H1 (cell line): ENCODE data around the gene CCNL2. TPM values are rescaled to one million over a fixed set of nuclear protein-coding genes. Genes with fewer than 3 reads are reported as not detected.

Source experiments
- CHD1 ChIP-seq: IDR thresholded peaks from 2 replicates; pipeline ENCODE4 v1.6.1; 2012; ENCODE audit warnings: low read depth, low read length, improper control_type of control experiment
- CTCF ChIP-seq, 3 experiments: IDR thresholded peaks; 1 replicate in 2 of 3; 2 replicates in 1 of 3; pipeline versions ENCODE4 v1.5.1 to v1.6.1; 2011; ENCODE audit warnings: low read length in 3 of 3, mild to moderate bottlenecking in 3 of 3, inconsistent platforms in 2 of 3, low read depth in 1 of 3, moderate library complexity in 1 of 3; ENCODE audit not compliant: insufficient read depth in 1 of 3; ENCODE audit errors: control extremely low read depth in 1 of 3
- KDM4A ChIP-seq: IDR thresholded peaks from one replicate; pipeline ENCODE4 v1.7.1; 2012; ENCODE audit warnings: low read depth, mild to moderate bottlenecking, moderate library complexity, low read length, inconsistent platforms; ENCODE audit not compliant: severe bottlenecking
- polyA plus RNA-seq, 7 experiments: library from polyadenylated mRNA; depleted of rRNA in 3 of 7; stranded (reverse) in 5 of 7; unstranded in 2 of 7; fragments of >200 nt in 5 of 7; fragments of 200-250 nt in 2 of 7; gene quantifications; 1 replicate in 5 of 7; 2 replicates in 1 of 7; 4 replicates in 1 of 7; pipeline versions ENCODE4 v1.2.1 to v1.2.3, GENCODE V29; 2011 to 2013; ENCODE audit warnings: missing spikeins in 2 of 7, mixed read lengths in 2 of 7
- total RNA-seq: library from RNA; stranded (reverse); fragmentation: NEBNext Ultra II Directional; extraction: Animal tissue kit (Norgen Biotek cat#: 25700); gene quantifications from 2 replicates; pipeline ENCODE4 v1.2.1, GENCODE V29; 2021
- TF ChIP-seq, protein P1 (sequence below): fragments of 300-600 bp; sonication (generic); IDR thresholded peaks from 2 replicates; pipeline ENCODE4 v1.7.1; 2012; ENCODE audit warnings: low read length, moderate library complexity, mild to moderate bottlenecking, inconsistent platforms; ENCODE audit not compliant: insufficient replicate concordance

CCNL2 gene
- total and polyA plus RNA-seq, 2 of the 8 experiments (the other 6 are each of a cell fraction or from before 2014, with no cell fraction given), result 79.8 to 120 TPM

DNA sequence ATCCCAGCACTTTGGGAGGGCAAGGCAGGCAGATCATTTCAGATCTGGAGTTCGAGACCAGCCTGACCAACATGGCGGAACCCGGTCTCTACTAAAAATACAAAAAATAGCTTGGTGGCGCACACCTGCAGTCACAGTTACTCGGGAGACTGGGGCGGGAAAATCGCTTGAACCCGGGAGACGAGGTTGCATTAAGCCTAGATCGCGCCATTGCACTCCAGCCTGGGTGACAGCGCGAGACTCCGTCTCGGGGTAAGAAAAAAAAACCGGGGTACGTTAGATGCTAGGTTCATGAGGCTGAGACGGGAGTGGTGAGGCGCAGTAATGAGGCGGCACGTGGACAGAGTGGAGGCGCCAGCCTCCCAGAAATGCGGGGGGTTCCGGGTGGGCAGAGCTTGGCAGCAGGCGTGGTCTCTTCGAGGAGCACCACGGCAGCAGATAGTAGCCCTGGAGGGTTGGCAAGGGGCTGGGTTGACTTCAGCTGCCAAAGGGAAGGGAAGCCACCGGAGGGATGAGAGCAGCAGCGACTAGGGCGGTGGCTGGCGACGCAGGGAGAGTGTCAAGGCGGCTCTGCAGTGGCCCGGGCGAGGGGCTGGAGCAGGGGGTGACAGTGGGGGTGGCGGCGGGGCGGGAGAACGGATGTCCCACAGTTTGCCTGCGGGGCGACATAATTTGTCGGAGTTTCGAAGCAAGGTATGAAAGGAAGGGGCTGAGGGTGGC lies 7.1 kb upstream of the CCNL2 start (continued):
- TF ChIP-seq, protein P1, sequence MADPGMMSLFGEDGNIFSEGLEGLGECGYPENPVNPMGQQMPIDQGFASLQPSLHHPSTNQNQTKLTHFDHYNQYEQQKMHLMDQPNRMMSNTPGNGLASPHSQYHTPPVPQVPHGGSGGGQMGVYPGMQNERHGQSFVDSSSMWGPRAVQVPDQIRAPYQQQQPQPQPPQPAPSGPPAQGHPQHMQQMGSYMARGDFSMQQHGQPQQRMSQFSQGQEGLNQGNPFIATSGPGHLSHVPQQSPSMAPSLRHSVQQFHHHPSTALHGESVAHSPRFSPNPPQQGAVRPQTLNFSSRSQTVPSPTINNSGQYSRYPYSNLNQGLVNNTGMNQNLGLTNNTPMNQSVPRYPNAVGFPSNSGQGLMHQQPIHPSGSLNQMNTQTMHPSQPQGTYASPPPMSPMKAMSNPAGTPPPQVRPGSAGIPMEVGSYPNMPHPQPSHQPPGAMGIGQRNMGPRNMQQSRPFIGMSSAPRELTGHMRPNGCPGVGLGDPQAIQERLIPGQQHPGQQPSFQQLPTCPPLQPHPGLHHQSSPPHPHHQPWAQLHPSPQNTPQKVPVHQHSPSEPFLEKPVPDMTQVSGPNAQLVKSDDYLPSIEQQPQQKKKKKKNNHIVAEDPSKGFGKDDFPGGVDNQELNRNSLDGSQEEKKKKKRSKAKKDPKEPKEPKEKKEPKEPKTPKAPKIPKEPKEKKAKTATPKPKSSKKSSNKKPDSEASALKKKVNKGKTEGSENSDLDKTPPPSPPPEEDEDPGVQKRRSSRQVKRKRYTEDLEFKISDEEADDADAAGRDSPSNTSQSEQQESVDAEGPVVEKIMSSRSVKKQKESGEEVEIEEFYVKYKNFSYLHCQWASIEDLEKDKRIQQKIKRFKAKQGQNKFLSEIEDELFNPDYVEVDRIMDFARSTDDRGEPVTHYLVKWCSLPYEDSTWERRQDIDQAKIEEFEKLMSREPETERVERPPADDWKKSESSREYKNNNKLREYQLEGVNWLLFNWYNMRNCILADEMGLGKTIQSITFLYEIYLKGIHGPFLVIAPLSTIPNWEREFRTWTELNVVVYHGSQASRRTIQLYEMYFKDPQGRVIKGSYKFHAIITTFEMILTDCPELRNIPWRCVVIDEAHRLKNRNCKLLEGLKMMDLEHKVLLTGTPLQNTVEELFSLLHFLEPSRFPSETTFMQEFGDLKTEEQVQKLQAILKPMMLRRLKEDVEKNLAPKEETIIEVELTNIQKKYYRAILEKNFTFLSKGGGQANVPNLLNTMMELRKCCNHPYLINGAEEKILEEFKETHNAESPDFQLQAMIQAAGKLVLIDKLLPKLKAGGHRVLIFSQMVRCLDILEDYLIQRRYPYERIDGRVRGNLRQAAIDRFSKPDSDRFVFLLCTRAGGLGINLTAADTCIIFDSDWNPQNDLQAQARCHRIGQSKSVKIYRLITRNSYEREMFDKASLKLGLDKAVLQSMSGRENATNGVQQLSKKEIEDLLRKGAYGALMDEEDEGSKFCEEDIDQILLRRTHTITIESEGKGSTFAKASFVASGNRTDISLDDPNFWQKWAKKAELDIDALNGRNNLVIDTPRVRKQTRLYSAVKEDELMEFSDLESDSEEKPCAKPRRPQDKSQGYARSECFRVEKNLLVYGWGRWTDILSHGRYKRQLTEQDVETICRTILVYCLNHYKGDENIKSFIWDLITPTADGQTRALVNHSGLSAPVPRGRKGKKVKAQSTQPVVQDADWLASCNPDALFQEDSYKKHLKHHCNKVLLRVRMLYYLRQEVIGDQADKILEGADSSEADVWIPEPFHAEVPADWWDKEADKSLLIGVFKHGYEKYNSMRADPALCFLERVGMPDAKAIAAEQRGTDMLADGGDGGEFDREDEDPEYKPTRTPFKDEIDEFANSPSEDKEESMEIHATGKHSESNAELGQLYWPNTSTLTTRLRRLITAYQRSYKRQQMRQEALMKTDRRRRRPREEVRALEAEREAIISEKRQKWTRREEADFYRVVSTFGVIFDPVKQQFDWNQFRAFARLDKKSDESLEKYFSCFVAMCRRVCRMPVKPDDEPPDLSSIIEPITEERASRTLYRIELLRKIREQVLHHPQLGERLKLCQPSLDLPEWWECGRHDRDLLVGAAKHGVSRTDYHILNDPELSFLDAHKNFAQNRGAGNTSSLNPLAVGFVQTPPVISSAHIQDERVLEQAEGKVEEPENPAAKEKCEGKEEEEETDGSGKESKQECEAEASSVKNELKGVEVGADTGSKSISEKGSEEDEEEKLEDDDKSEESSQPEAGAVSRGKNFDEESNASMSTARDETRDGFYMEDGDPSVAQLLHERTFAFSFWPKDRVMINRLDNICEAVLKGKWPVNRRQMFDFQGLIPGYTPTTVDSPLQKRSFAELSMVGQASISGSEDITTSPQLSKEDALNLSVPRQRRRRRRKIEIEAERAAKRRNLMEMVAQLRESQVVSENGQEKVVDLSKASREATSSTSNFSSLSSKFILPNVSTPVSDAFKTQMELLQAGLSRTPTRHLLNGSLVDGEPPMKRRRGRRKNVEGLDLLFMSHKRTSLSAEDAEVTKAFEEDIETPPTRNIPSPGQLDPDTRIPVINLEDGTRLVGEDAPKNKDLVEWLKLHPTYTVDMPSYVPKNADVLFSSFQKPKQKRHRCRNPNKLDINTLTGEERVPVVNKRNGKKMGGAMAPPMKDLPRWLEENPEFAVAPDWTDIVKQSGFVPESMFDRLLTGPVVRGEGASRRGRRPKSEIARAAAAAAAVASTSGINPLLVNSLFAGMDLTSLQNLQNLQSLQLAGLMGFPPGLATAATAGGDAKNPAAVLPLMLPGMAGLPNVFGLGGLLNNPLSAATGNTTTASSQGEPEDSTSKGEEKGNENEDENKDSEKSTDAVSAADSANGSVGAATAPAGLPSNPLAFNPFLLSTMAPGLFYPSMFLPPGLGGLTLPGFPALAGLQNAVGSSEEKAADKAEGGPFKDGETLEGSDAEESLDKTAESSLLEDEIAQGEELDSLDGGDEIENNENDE, result no peak
- TF ChIP-seq CHD1 (no peak), KDM4A (no peak), CTCF (IDR thresholded peaks at IDR 0.05; ENCODE audit: control extremely low read depth in 1 of 3, insufficient read depth in 1 of 3, low read depth in 1 of 3, low read length in 3 of 3) (0 out of 4 replicates have a peak, but pooled peaks of 1 of the 3 experiments have one; percentile 10)
